H1 (cell line): Measurements from ENCODE around the gene RCHY1.

ENCODE experiments used
- BCL11A ChIP-seq, 2 experiments: IDR thresholded peaks; one replicate each; pipeline ENCODE4 v1.6.1; 2011; ENCODE audit warnings: low read depth in 2 of 2, low read length in 2 of 2, mild to moderate bottlenecking in 2 of 2
- CREB1 ChIP-seq: IDR thresholded peaks from 2 replicates; pipeline ENCODE4 v1.6.1; 2012; ENCODE audit warnings: inconsistent platforms
- EZH2 ChIP-seq: fragments of 200-600 bp; sonication (generic); IDR thresholded peaks from 2 replicates; pipeline ENCODE4 v1.7.1; 2012; ENCODE audit warnings: low read depth, mild to moderate bottlenecking, moderate library complexity, low read length, inconsistent platforms; ENCODE audit not compliant: severe bottlenecking
- POLR2AphosphoS5 ChIP-seq: IDR thresholded peaks from 2 replicates; pipeline ENCODE4 v1.6.1; 2011; ENCODE audit warnings: low read depth, low read length
- RAD21 ChIP-seq, 2 experiments: IDR thresholded peaks in 1 of 2; conservative IDR thresholded peaks in 1 of 2; 2 replicates each; pipeline ENCODE4 v1.6.1; 2011; ENCODE audit warnings: low read depth in 2 of 2, low read length in 2 of 2, improper control_type of control experiment in 1 of 2, inconsistent platforms in 1 of 2, mild to moderate bottlenecking in 1 of 2, moderate library complexity in 1 of 2
- RXRA ChIP-seq: IDR thresholded peaks from 2 replicates; pipeline ENCODE4 v1.6.1; 2011; ENCODE audit warnings: low read depth, mild to moderate bottlenecking, low read length, moderate library complexity; ENCODE audit not compliant: insufficient read depth
- USF2 ChIP-seq: IDR thresholded peaks from 2 replicates; pipeline ENCODE4 v1.6.1; 2011; ENCODE audit warnings: low read length, improper control_type of control experiment
- TF ChIP-seq, protein P1 (sequence below), 3 experiments: IDR thresholded peaks; 1 replicate in 2 of 3; 2 replicates in 1 of 3; pipeline versions ENCODE4 v1.5.1 to v1.6.1; 2011; ENCODE audit warnings: low read length in 3 of 3, mild to moderate bottlenecking in 3 of 3, inconsistent platforms in 2 of 3, low read depth in 1 of 3, moderate library complexity in 1 of 3; ENCODE audit not compliant: insufficient read depth in 1 of 3; ENCODE audit errors: control extremely low read depth in 1 of 3

- TF ChIP-seq RXRA (no peak), BCL11A (IDR thresholded peaks at IDR 0.05; ENCODE audit: low read depth in 2 of 2, low read length in 2 of 2) (no peak), USF2 (no peak), RAD21 (IDR thresholded peaks at IDR 0.05 in 1 of 2, conservative IDR thresholded peaks at IDR 0.05 in 1 of 2; ENCODE audit: low read depth in 2 of 2, low read length in 2 of 2) (no peak), CREB1 (no peak), POLR2AphosphoS5 (no peak), EZH2 (no peak)
- TF ChIP-seq, protein P1, sequence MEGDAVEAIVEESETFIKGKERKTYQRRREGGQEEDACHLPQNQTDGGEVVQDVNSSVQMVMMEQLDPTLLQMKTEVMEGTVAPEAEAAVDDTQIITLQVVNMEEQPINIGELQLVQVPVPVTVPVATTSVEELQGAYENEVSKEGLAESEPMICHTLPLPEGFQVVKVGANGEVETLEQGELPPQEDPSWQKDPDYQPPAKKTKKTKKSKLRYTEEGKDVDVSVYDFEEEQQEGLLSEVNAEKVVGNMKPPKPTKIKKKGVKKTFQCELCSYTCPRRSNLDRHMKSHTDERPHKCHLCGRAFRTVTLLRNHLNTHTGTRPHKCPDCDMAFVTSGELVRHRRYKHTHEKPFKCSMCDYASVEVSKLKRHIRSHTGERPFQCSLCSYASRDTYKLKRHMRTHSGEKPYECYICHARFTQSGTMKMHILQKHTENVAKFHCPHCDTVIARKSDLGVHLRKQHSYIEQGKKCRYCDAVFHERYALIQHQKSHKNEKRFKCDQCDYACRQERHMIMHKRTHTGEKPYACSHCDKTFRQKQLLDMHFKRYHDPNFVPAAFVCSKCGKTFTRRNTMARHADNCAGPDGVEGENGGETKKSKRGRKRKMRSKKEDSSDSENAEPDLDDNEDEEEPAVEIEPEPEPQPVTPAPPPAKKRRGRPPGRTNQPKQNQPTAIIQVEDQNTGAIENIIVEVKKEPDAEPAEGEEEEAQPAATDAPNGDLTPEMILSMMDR (IDR thresholded peaks at IDR 0.05; ENCODE audit: control extremely low read depth in 1 of 3, insufficient read depth in 1 of 3, low read depth in 1 of 3, low read length in 3 of 3): no peak
Measured at GRCh38 chr4:75495476-75495875, 18.7 kb downstream of the RCHY1 start.
